Thoracic aorta (tissue), 2 donors: Measurements from ENCODE around the gene SUGP1. TPM values are rescaled to one million over a fixed set of nuclear protein-coding genes. Genes with fewer than 3 reads are reported as not detected.

Experiments
- ATAC-seq: fragments of 150-250 bp; one replicate; pipeline ENCODE4 v1.8.0; 2017; ENCODE audit warnings: low read depth; ENCODE audit not compliant: insufficient number of reproducible peaks, low FRiP score
- DNase-seq: peaks from one replicate; pipeline ENCODE4 v3.0.0-alpha.2; 2020; ENCODE audit warnings: low spot score
- H3K27ac ChIP-seq, 2 donors: fragments of 200-600 bp; sonication (generic); 1 replicate in 1 of 2; 2 replicates in 1 of 2; pipeline ENCODE4 v1.5.1; 2016; ENCODE audit warnings: mild to moderate bottlenecking in 2 of 2, moderate library complexity in 2 of 2
- H3K27me3 ChIP-seq: fragments of 200-600 bp; sonication (generic); replicated peaks from 2 replicates; pipeline ENCODE4 v1.6.0; 2016; ENCODE audit warnings: mild to moderate bottlenecking; ENCODE audit not compliant: insufficient read depth
- H3K36me3 ChIP-seq: fragments of 200-600 bp; sonication (generic); one replicate; pipeline ENCODE4 v1.5.1; 2016
- H3K4me1 ChIP-seq, 2 donors: fragments of 200-600 bp; sonication (generic); 1 replicate in 1 of 2; 2 replicates in 1 of 2; pipeline versions ENCODE4 v1.5.1 to v1.6.0; 2016; ENCODE audit warnings: low read depth in 2 of 2, mild to moderate bottlenecking in 1 of 2; ENCODE audit not compliant: control insufficient read depth in 1 of 2
- H3K4me3 ChIP-seq: fragments of 200-600 bp; sonication (generic); 2 replicates; pipeline ENCODE4 v1.5.1; 2016; ENCODE audit warnings: mild to moderate bottlenecking
- H3K9me3 ChIP-seq: fragments of 200-600 bp; sonication (generic); 2 replicates; pipeline ENCODE4 v1.5.1; 2016
- total RNA-seq, 2 donors: library from RNA; depleted of rRNA; stranded (reverse); fragments of >200 nt; gene quantifications; one replicate each; pipeline versions ENCODE4 v1.1.0 to v1.2.3, GENCODE V29; 2016
- TF ChIP-seq, protein P1 (sequence below): fragments of 200-600 bp; sonication (generic); IDR thresholded peaks from one replicate; pipeline ENCODE4 v1.5.1; 2019; ENCODE audit warnings: antibody characterized with exemption

The SUGP1 gene
- total RNA-seq, 2 donors from 2014 or later: 25.0 to 43.0 TPM

DNA sequence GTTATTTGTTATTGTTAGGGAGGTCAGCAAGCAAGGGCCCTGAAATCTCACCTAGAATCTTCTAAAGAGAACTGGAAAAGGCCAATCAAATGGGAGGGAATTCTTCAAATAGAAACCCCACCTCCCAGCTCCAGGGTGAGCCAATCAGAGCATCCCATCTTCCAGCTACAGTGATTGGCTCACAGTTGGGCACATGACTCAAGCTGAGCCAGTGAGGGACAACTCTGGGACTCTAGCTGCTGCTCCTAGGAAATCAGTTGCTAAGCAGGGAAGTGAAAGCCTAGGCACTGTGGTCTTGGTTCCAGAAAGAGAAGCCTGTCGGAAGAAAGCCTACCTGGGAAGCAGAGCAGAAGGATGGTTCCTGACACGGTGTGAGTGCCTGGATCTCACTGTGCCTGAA lies 60.6 kb downstream of the SUGP1 start:
- H3K27ac ChIP-seq: no peak overlapping the region
- no peaks in the 10 kb centered on the region for H3K36me3 ChIP-seq
- ATAC-seq (no peak), DNase-seq (no peak)
- H3K9me3 ChIP-seq: no peaks in the 10 kb centered on the region
- TF ChIP-seq, protein P1, sequence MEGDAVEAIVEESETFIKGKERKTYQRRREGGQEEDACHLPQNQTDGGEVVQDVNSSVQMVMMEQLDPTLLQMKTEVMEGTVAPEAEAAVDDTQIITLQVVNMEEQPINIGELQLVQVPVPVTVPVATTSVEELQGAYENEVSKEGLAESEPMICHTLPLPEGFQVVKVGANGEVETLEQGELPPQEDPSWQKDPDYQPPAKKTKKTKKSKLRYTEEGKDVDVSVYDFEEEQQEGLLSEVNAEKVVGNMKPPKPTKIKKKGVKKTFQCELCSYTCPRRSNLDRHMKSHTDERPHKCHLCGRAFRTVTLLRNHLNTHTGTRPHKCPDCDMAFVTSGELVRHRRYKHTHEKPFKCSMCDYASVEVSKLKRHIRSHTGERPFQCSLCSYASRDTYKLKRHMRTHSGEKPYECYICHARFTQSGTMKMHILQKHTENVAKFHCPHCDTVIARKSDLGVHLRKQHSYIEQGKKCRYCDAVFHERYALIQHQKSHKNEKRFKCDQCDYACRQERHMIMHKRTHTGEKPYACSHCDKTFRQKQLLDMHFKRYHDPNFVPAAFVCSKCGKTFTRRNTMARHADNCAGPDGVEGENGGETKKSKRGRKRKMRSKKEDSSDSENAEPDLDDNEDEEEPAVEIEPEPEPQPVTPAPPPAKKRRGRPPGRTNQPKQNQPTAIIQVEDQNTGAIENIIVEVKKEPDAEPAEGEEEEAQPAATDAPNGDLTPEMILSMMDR: no peak
- H3K4me1 ChIP-seq: peaks cover 0 to 10% of the 10 kb centered on the region in 2 donors
- H3K27me3 ChIP-seq: peaks cover 7% of the 10 kb centered on the region
- H3K4me3 ChIP-seq: no peak overlapping the region

DNA sequence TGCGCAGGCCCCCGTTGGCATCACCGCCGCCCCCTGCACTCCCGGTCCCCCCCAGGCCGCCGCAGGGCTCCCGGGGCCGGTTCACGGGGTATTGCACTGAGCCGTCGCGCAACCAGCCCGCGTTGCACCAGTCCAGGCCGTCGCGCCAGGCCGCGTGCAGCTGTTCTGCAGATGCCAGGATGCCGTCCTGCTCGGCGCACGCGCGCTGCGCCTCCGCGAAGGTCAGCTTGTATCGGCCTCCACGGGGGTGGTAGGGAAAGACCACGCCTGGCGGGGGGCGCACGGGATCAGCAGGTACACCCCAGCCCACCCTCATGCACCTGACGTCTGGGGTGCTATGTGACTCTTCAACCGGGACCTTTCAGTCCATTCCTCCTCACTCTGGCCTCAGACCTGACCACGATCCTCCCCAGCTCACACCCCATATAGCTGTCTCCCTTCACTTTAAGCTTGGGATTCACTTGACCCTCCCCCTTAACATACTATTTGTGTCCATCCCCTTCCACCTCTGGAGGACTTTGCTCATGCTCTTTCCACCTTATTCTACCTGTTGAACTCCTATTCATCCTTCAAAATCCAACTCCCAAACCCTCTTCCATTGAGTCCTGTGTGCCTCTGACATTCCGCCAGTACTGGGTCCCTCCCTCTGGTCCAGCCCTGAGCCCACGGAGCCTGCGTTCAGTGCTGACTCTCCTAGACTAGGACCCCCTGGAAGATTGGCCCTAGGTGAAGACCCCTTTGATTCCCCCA lies 61.5 kb downstream of the SUGP1 start:
- H3K27me3 ChIP-seq: peaks cover 7% of the 10 kb centered on the region
- H3K36me3 ChIP-seq: no peaks in the 10 kb centered on the region
- H3K9me3 ChIP-seq: no peaks in the 10 kb centered on the region
- ATAC-seq (no peak), DNase-seq (no peak)
- H3K27ac ChIP-seq: no peak overlapping the region
- TF ChIP-seq, protein P1: no peak
- H3K4me1 ChIP-seq: peaks cover 0 to 10% of the 10 kb centered on the region in 2 donors
- no peak overlapping the region for H3K4me3 ChIP-seq

DNA sequence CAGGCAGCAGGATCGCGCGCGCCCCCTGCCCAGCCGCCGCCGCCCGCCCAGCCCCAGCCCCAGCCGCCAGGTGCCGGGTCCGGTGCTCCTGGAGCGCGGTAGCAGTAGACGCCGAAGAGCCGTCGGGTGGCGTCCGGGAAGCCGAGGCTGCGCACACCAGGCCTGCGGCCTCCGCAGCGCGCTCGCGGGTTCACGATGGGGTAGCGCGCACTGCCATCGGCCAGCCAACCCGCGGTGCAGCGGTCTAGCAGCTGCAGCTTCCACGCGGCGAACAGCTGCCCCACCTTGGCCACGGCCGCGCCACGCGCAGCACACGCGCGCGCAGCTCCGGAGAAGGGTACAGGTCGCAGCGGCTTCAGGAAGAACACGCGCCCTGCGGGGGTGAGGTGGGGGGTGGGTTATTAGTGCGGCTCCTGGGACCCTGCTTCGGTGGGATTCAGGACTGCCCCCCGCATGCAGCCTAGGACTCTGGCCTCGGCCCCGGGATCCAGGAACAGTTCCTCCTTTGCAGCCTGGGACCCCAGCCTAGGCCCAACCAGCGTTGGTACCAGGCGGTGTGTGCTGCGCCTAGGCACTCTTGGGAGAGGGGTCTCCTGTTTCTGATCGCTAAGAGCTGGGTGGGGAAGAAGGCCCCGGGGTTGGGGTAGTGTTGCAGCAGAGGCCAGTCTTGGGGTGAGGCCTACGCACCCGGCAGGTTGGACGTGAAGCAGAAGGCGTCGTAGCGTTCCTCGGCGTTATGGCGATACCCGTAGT lies 62.3 kb downstream of the SUGP1 start:
- peaks cover 0 to 10% of the 10 kb centered on the region in 2 donors for H3K4me1 ChIP-seq
- H3K27ac ChIP-seq: no peak overlapping the region
- H3K27me3 ChIP-seq: peaks cover 7% of the 10 kb centered on the region
- H3K9me3 ChIP-seq: no peaks in the 10 kb centered on the region
- TF ChIP-seq, protein P1: no peak
- no peaks in the 10 kb centered on the region for H3K36me3 ChIP-seq
- no peak for ATAC-seq
- H3K4me3 ChIP-seq: no peak overlapping the region
- no peak for DNase-seq

DNA sequence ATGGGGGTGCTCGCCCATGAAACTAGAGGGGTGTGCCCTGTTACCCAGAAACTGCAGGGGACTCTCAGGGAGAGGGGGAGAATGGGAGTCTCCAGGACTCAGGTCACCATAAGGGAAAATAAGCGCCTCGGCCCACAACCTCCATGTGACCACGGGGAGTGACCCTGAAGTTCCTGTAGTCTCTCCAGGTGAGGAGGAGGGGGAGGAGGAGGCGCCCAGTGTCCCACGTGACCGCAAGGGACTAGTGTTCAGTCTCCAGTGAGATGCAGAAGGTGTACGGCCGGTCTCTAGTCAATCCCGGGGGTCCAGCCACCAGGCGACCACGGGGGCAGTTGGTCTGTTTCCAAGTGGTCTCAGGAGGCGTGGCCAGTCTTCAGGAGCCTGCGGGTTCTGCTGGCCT lies 63.2 kb downstream of the SUGP1 start:
- ATAC-seq: no peak
- TF ChIP-seq, protein P1: no peak
- peaks cover under 1% of the 10 kb centered on the region for H3K27me3 ChIP-seq
- no peaks in the 10 kb centered on the region for H3K36me3 ChIP-seq
- H3K9me3 ChIP-seq: no peaks in the 10 kb centered on the region
- peaks cover 0 to 10% of the 10 kb centered on the region in 2 donors for H3K4me1 ChIP-seq
- H3K27ac ChIP-seq: no peak overlapping the region
- no peak overlapping the region for H3K4me3 ChIP-seq
- no peak for DNase-seq
